Testis (tissue), 2 donors: Measurements from ENCODE around the gene DNAJC24.
"Not testable (repeated sequence)": the region's sequence is repeated elsewhere in the genome, so short reads cannot be mapped to it uniquely, and the experiment has no call there.

Experiments used
- POLR2A ChIP-seq: fragments of 450-650 bp; IDR thresholded peaks from one replicate; pipeline ENCODE4 v1.6.1; 2017; ENCODE audit warnings: antibody characterized with exemption, mild to moderate bottlenecking, moderate library complexity
- TF ChIP-seq, protein P1 (sequence below), 3 experiments: fragments of 450-650 bp in 2 of 3; fragments of 200-600 bp in 1 of 3; sonication (generic) in 1 of 3; IDR thresholded peaks; one replicate each; pipeline ENCODE4 v1.5.1; 2016 to 2019; ENCODE audit warnings: antibody characterized with exemption in 3 of 3, mild to moderate bottlenecking in 2 of 3, moderate library complexity in 1 of 3

DNA sequence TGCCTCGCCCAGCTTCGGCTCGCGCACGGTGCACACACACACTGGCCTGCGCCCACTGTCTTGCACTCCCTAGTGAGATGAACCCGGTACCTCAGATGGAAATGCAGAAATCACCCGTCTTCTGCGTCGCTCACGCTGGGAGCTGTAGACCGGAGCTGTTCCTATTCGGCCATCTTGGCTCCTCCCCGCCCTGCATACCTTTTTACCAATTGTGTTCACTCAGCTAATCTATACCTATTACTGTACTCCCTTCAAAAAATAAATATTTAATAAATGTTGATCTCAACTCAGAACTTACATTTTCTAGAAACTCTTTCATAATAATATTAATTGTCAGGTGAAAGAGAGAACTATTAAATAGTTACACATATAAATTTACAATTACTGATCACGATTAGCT, 48.2 kb upstream of the DNAJC24 start:
- not testable (repeated sequence) for TF ChIP-seq POLR2A
- TF ChIP-seq, protein P1, sequence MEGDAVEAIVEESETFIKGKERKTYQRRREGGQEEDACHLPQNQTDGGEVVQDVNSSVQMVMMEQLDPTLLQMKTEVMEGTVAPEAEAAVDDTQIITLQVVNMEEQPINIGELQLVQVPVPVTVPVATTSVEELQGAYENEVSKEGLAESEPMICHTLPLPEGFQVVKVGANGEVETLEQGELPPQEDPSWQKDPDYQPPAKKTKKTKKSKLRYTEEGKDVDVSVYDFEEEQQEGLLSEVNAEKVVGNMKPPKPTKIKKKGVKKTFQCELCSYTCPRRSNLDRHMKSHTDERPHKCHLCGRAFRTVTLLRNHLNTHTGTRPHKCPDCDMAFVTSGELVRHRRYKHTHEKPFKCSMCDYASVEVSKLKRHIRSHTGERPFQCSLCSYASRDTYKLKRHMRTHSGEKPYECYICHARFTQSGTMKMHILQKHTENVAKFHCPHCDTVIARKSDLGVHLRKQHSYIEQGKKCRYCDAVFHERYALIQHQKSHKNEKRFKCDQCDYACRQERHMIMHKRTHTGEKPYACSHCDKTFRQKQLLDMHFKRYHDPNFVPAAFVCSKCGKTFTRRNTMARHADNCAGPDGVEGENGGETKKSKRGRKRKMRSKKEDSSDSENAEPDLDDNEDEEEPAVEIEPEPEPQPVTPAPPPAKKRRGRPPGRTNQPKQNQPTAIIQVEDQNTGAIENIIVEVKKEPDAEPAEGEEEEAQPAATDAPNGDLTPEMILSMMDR (IDR thresholded peaks at IDR 0.05): not testable (repeated sequence)
